Endodermal cell (in vitro differentiated cells): Measurements from ENCODE around the gene MTURN. TPM values are rescaled to one million over a fixed set of nuclear protein-coding genes. Genes with fewer than 3 reads are reported as not detected.

Experiments
- DNase-seq: peaks from one replicate; pipeline ENCODE4 v3.0.0-alpha.2; 2017
- H3K27ac ChIP-seq: 2 replicates; pipeline ENCODE4 v1.5.1; 2013; ENCODE audit warnings: mild to moderate bottlenecking, low read depth, low read length, moderate library complexity
- H3K27me3 ChIP-seq: 2 replicates; pipeline ENCODE4 v1.6.1; 2013; ENCODE audit warnings: mild to moderate bottlenecking, low read length, moderate library complexity; ENCODE audit not compliant: insufficient read depth, control insufficient read depth, poor library complexity, severe bottlenecking
- H3K36me3 ChIP-seq: 2 replicates; pipeline ENCODE4 v1.7.0; 2013; ENCODE audit warnings: mild to moderate bottlenecking, low read length, moderate library complexity; ENCODE audit not compliant: control insufficient read depth, insufficient read depth
- H3K4me1 ChIP-seq: one replicate; pipeline ENCODE4 v1.7.0; 2013; ENCODE audit warnings: low read length; ENCODE audit not compliant: control insufficient read depth, insufficient read depth
- H3K4me3 ChIP-seq: 2 replicates; pipeline ENCODE4 v1.5.1; 2013; ENCODE audit warnings: mild to moderate bottlenecking, low read length, moderate library complexity
- H3K9ac ChIP-seq: 2 replicates; pipeline ENCODE4 v1.6.1; 2013; ENCODE audit warnings: mild to moderate bottlenecking, low read length, moderate library complexity; ENCODE audit not compliant: poor library complexity, severe bottlenecking; ENCODE audit errors: extremely low read depth
- H3K9me3 ChIP-seq: 2 replicates; pipeline ENCODE4 v1.6.1; 2013; ENCODE audit warnings: mild to moderate bottlenecking, low read length, moderate library complexity; ENCODE audit not compliant: control insufficient read depth
- H3K27ac Mint-ChIP-seq: 2 replicates; pipeline ENCODE4 v1.8.0; 2020; ENCODE audit warnings: mixed read lengths
- H3K27me3 Mint-ChIP-seq: 2 replicates; pipeline ENCODE4 v1.8.0; 2021; ENCODE audit warnings: mild to moderate bottlenecking, mixed read lengths; ENCODE audit not compliant: insufficient read depth
- H3K36me3 Mint-ChIP-seq: 2 replicates; pipeline ENCODE4 v1.8.0; 2020; ENCODE audit warnings: low read depth, mixed read lengths
- H3K4me1 Mint-ChIP-seq: 2 replicates; pipeline ENCODE4 v1.8.0; 2020; ENCODE audit warnings: mixed read lengths
- H3K4me3 Mint-ChIP-seq: 2 replicates; pipeline ENCODE4 v1.8.0; 2020; ENCODE audit warnings: mild to moderate bottlenecking, moderate library complexity, mixed read lengths
- H3K9me3 Mint-ChIP-seq: 2 replicates; pipeline ENCODE4 v1.8.0; 2020; ENCODE audit warnings: mild to moderate bottlenecking, mixed read lengths
- WGBS, 2 experiments: methylation state at CpG; one replicate each; pipeline versions ENCODE4 v1.1.5 to v1.1.7; 2013; ENCODE audit warnings: missing lambda C conversion rate in 2 of 2, mixed read lengths in 1 of 2; ENCODE audit not compliant: insufficient coverage in 1 of 2, insufficient read length in 1 of 2; 5-methylcytosine and 5-hydroxymethylcytosine counted together
- total RNA-seq, 2 donors: library from RNA; stranded (reverse); fragmentation: NEBNext Ultra II Directional in 1 of 2; extraction: Animal tissue kit (Norgen Biotek cat#: 25700) in 1 of 2; gene quantifications; 2 replicates in 1 of 2; 3 replicates in 1 of 2; pipeline ENCODE4 v1.2.1, GENCODE V29; 2021
- TF ChIP-seq, protein P1 (sequence below): fragments of 200-600 bp; sonication (generic); conservative IDR thresholded peaks from 2 replicates; pipeline ENCODE4 v1.5.0; 2021; ENCODE audit warnings: antibody characterized with exemption, mild to moderate bottlenecking

The MTURN gene
- total RNA-seq, 2 donors from 2014 or later, result 11.2 to 12.1 TPM

DNA sequence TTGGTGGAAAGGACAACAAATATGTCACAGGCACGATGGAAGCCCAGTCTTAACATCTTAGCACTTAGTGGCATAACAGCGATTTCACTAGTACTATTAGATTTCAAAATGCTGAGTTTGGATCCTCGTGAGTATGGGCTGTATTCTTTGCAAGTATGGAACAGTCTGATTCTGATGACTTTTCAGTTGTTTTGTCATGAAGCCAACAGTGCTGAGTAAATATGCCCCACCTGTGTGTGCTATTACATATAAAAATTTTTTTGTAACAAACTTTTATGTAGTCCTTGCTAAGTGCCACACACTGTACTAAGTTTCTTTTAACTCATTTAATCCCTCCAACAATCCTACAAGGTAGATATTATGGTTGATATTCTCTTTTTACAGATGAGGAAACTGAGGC is 30.8 kb downstream of the MTURN start:
- Mint-ChIP-seq H3K9me3 (no peaks in the 10 kb centered on the region), H3K27ac (no peak overlapping the region), H3K4me1 (peaks cover 20% of the 10 kb centered on the region), H3K36me3 (peaks cover 2% of the 10 kb centered on the region), H3K27me3 (peaks cover 33% of the 10 kb centered on the region), H3K4me3 (no peak overlapping the region)
- no peak for DNase-seq
- peaks cover 30% of the 10 kb centered on the region for H3K27me3 ChIP-seq
- H3K4me3 ChIP-seq, result no peak overlapping the region
- TF ChIP-seq, protein P1, sequence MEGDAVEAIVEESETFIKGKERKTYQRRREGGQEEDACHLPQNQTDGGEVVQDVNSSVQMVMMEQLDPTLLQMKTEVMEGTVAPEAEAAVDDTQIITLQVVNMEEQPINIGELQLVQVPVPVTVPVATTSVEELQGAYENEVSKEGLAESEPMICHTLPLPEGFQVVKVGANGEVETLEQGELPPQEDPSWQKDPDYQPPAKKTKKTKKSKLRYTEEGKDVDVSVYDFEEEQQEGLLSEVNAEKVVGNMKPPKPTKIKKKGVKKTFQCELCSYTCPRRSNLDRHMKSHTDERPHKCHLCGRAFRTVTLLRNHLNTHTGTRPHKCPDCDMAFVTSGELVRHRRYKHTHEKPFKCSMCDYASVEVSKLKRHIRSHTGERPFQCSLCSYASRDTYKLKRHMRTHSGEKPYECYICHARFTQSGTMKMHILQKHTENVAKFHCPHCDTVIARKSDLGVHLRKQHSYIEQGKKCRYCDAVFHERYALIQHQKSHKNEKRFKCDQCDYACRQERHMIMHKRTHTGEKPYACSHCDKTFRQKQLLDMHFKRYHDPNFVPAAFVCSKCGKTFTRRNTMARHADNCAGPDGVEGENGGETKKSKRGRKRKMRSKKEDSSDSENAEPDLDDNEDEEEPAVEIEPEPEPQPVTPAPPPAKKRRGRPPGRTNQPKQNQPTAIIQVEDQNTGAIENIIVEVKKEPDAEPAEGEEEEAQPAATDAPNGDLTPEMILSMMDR, result no peak
- no peaks in the 10 kb centered on the region for H3K36me3 ChIP-seq
- H3K9ac ChIP-seq, result no peak overlapping the region
- no peaks in the 10 kb centered on the region for H3K9me3 ChIP-seq
- no peak overlapping the region for H3K27ac ChIP-seq
- H3K4me1 ChIP-seq, result no peaks in the 10 kb centered on the region
- WGBS, 2 experiments, result 89 to 96% methylated on average over 3 of the region's 3 CpGs

DNA sequence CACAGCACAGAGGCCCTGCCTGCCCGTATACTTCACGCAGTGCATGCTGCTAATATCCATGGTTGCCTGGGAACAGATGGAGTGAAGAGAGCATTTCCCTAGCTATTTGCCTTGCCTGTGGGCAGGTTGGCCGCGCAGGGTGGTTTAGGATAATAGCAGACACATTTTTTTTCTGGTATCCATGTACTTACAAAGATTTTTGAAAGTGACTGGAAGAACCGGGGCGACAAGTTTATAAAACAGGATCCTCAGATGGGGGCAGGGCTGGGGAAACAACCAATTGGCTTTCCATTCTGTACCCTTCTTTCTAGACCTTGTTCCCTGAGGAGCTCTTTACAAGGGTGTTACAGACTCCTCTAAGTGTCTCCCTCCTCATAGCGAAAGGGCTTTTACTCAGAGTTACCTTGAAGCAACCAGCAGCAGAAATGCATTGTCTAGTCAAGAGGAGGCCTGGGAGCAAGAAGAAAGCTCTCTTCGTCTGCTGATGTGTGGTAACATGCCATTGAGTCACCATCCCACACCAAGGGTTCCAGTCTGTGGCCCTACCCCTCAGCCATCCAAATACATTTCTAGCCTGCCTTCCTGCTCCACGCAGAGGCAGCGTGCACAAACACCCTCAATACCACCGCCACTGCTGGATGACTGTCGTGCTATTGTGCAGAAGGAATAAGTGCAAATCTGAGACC is 31.5 kb downstream of the MTURN start:
- peaks cover 37% of the 10 kb centered on the region for H3K27me3 Mint-ChIP-seq
- no peak overlapping the region for H3K27ac Mint-ChIP-seq
- peaks cover 16% of the 10 kb centered on the region for H3K4me1 Mint-ChIP-seq
- Histone ChIP-seq H3K36me3 (no peaks in the 10 kb centered on the region), H3K27ac (peak overlapping the region; percentile 16), H3K9me3 (no peaks in the 10 kb centered on the region), H3K27me3 (peaks cover 36% of the 10 kb centered on the region), H3K4me1 (no peaks in the 10 kb centered on the region), H3K4me3 (no peak overlapping the region), H3K9ac (no peak overlapping the region)
- no peaks in the 10 kb centered on the region for H3K9me3 Mint-ChIP-seq
- DNase-seq, result no peak
- peaks cover 2% of the 10 kb centered on the region for H3K36me3 Mint-ChIP-seq
- TF ChIP-seq, protein P1, result no peak
- no peak overlapping the region for H3K4me3 Mint-ChIP-seq
- 81 to 95% methylated on average over 4 to 12 of the region's 12 CpGs for WGBS, 2 experiments

DNA sequence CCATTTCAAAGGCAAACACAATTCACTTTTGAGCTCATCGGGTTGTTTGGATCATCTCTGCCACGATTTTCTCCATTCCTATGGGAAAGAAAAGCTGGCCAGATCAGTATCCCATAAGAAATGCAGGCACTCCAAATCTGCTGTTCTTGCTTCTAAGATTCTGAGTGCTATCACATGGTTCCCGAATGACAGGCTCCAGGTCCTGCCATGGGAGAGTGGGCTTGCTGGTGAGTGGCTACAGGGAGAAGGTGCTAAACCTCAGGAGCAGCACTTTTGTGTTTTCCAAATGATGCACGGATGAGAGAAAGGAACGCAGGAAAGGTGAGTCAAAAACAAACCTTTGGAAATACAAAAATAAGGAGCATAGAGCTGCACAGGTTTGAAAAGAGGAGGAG is 32.1 kb downstream of the MTURN start:
- no peaks in the 10 kb centered on the region for H3K36me3 ChIP-seq
- TF ChIP-seq, protein P1, result no peak
- no peaks in the 10 kb centered on the region for H3K4me1 ChIP-seq
- Mint-ChIP-seq H3K27me3 (peaks cover 37% of the 10 kb centered on the region), H3K4me1 (peaks cover 13% of the 10 kb centered on the region), H3K9me3 (no peaks in the 10 kb centered on the region), H3K36me3 (peaks cover 2% of the 10 kb centered on the region), H3K4me3 (no peak overlapping the region), H3K27ac (no peak overlapping the region)
- peaks cover 39% of the 10 kb centered on the region for H3K27me3 ChIP-seq
- H3K9ac ChIP-seq, result no peak overlapping the region
- 91 to 93% methylated on average over 5 of the region's 5 CpGs for WGBS, 2 experiments
- H3K9me3 ChIP-seq, result no peaks in the 10 kb centered on the region
- H3K4me3 ChIP-seq, result no peak overlapping the region
- H3K27ac ChIP-seq, result no peak overlapping the region
- DNase-seq, result no peak
